CMK (cell line): ENCODE results near the gene PRMT7.

ENCODE experiments used
- DNase-seq: peaks from one replicate; pipeline ENCODE4 v3.0.0-alpha.2; 2010; ENCODE audit warnings: low read depth

PRMT7 gene

DNA sequence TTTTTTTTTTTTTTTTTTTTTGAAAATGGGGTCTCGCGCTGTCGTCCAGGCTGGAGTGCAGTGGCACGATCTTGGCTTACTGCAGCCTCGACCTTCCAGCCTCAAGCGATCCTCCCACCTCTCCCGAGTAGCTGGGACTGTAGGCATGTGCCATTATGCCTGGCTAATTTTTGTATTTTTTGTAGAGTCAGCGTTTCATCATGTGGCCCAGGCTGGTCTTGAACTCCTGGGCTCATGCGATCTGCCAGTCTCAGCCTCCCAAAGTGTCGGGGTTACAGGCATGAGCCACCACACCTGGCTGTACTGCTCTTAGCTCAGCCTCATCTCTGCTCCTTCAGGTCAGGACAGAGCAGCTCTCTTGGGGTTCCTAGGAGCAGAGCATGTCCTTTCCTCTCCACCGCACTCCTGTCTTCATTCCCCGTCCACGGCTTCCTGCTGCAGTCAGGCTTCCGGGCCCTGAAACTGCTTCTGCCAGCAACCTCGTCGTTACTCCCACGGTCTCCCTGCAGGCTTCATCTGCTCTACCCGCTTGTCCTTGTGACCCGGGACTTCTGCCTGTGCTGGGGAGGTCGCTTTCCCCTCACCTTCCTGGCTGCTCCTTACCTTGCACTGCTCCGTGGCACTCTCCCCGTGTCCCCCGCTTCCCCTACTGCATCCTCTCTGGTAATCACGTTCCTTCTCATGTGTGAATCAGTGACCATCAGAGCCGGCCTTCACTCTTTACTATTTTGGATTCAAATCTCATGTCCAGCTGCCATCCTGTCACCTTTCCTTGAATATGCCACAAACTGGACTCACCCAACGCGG is 38.0 kb downstream of the PRMT7 start:
- no peak for DNase-seq

DNA sequence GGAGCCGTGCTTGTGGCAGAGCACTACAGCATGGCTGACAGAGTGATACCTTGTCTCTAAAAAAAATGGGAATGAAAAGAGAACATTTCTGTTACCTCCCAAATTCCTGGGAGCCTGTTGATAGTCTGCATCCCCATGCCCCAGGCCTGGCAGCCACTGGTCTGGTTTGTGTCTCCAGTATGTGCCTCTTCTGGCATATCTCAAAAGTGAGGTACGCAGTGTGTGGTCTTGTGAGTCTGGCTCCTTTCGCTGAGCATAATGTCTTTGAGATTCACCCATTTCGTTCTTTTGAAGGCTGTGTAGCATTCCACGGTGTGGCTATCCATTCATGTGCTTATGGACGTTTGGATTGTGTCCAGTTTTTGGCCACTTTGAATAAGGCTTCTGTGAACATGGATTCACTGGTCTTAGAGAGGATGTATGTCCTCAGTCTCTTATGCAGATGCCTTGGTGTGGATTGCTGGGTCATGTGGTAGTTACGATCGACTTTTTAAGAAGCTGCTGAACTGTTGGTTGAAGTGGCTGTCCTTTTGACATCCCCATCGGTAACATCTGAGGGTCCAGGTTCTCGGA is 39.1 kb downstream of the PRMT7 start:
- no peak for DNase-seq

DNA sequence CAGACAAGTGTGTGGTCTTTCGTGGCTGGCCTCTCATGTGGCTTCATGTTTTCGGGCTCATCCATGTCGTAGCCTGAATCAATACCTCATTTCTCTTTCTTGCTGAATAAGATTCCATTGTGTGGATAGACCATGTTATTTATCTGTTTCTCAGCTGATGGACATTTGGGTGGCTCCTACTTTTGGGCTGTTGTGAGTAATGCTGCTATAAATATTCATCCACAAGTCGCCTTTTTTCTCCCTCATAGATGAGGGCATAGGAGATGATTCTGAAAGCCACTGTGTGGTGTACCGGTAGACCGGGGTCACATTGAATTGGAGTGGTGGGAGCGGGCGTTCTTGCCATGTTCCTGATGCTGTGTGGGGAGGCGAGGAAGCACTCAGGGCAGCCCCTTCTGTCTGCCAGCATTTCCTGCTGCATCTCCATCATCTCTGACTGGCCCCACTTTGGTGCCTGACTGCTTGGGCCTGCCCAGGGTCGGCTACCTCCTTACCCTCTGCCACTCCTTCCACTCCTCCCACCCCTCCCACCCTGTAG is 40.1 kb downstream of the PRMT7 start:
- DNase-seq, result no peak

DNA sequence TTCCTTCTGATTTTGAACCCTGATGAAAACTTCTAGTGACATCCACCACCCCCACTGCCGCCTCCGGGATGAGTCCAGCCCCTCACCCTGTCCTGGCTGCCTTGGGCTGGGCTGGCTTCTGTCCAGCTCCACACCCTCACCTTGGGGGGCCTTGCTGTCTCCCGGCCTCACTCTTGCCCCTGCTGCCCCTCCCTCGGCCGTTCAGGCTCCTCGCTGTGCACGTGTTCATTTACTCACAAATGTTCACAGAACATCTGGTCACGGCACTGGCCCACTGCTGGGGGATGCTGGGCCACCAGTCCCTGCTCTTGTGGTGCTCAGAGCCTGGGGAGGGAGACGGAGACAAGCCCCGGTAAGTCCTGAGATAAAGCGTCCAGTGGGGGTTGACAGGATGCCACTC is 40.6 kb downstream of the PRMT7 start:
- DNase-seq, result no peak

DNA sequence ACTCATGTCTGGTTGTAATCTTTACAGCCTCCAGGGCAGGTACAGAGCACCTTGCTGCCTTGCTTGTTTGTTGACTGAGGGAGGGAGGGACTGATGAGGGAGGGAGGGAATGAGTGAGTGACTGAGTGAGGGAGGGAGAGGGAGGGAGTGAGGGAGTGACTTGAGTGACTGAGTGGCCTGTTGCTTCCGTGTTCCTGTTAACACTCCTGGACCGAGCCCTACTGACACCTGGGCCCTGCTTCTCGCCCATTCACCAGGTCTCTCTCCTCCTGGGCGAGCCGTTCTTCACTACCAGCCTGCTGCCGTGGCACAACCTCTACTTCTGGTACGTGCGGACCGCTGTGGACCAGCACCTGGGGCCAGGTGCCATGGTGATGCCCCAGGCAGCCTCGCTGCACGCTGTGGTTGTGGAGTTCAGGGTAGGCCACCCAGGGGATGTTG is 41.2 kb downstream of the PRMT7 start:
- DNase-seq, result no peak

DNA sequence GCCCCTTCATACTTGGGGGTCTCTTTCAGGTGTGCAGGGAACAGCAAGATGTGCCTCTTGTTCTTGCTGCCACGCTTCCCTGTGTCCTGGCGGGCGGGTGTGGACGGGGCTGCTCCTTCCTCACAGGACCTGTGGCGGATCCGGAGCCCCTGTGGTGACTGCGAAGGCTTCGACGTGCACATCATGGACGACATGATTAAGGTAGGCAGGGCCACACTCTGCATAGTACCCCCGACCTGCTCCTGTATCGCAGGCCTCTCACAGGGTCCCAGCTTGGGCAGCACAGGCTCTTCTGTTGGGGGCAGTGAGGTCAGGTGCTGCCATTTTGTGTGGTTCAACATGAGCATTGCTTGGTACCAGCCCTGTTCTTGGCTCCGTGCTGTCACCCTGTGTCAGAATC is 42.5 kb downstream of the PRMT7 start:
- DNase-seq, result no peak

DNA sequence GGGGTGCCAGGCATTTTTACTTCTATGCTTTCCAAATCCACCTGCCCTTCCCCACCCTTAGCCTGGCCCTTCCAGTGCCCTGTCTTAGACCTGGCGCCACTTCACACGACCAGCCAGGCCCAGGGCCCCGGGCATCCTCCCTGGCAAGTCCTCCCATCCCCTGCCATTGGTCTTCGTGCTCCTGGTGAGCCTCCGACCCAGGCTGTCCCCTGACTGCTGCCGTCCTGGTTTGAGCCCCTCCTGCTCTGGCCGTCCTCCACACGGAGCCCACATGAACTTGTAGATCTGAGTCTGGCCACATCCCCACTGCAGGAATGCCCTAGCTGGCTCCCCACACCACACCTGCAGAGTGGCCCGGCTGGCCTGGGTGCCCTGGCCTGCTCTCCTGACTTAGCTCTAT is 44.0 kb downstream of the PRMT7 start:
- DNase-seq, result no peak

DNA sequence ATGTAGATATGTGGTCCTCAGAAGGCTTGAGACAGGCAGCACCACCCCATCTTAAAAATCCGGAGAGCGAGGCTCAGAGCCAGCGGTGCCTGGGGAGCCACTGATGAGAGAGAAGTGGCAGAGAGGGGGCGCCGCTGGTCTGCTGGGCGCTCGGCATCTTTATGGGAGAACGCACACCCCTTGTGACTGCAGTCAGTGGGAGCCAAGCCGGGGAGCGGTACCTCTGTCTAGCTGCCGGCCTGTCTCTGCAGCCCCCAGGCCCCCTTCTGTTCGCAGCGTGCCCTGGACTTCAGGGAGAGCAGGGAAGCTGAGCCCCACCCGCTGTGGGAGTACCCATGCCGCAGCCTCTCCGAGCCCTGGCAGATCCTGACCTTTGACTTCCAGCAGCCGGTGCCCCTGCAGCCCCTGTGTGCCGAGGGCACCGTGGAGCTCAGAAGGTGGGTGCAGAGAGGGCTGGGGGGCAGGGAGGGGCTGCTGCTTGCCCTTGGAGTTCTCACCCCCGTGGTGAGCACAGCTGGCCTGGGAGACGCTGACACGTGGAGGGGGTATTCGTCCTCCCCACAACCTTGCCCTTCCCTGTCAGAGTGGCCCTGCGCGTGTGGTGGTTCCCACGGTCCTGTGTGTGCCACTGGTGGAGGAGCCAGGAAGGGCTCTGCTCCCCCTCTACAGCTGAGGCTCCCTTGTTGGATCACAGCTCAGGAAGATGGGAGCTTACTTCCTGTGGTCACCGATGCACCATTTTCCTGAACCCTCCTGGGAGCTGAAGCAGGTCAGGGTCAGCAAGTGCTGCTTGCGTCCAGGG is 44.8 kb downstream of the PRMT7 start:
- no peak for DNase-seq

DNA sequence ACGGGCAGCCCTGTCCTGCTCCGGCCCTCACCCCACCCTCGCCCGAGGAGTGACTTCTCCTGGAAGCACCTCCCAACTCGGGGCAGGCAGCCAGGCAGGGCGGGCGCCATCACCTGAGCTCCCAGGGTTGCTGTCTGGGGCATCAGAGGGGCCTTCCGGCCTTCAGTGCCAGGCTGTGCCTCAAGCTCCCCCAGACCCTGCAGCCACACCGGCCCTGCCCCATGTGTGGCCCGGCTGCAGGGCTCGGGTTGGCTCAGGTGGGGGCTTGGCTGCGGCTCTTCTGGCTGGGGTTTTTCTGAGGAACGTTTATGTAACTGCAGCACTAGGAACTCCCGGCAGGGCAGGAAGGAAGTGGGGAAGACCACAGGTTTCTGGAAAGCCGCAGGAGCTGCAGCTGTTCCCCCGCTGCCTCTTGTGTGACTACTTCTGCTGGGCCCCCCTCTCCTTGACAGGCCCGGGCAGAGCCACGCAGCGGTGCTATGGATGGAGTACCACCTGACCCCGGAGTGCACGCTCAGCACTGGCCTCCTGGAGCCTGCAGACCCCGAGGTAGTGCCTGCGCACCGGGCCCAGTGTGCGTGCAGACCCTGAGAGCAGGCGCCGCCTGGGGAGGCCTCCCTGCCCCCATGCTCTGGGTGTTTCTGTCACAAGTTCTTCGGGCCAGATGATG is 45.6 kb downstream of the PRMT7 start:
- DNase-seq, result peak; percentile 67

DNA sequence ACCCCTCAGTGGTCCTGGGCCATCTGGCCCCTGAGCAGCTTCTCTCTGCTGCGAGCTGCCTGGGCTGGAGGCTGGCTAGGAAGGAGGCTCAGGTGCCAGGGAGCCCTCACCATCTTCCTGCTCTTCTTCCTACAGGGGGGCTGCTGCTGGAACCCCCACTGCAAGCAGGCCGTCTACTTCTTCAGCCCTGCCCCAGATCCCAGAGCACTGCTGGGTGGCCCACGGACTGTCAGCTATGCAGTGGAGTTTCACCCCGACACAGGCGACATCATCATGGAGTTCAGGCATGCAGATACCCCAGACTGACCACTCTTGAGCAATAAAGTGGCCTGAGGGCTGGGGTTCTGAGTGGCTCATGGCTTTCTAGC is 46.1 kb downstream of the PRMT7 start:
- no peak for DNase-seq

DNA sequence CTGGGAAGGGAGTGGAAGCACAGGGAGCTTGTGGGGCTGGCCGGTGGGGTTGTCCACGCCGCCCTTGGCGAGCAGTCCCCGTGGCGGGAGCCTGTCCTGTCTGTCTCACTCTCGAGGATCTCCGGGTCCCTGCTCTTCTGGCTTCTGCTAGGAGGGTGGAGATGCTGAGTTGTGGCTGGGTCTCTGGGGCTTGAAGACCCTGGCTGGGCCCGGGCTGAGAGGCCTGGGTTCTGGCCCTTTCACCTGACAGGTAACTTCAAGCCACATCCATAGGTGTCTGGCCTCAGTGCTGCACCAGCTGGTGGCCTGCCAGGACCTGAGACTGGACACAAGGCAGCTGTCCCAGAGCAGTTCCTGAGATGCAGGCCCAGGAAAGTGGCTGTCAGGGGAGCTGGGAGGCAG is 46.7 kb downstream of the PRMT7 start:
- no peak for DNase-seq

DNA sequence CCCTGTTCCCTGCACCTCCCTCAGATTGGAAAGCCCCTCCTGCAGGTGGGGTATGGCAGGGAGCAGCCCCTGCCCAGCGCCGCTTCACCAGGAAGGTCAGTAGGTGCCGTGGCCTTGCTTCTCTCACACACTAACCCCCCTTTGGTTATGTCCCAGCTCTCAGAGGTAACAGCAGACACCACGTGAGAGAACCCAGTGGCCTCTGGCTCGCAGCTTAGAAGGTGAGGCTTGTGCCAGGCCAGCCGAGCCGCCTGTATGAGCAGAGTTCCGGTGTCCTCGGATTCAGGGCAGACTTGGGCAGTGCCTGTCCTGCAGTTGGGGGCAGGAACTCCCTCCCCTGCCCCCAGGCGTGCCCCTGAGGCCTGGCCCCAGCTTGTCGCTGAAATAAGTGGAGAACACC is 47.1 kb downstream of the PRMT7 start:
- no peak for DNase-seq

DNA sequence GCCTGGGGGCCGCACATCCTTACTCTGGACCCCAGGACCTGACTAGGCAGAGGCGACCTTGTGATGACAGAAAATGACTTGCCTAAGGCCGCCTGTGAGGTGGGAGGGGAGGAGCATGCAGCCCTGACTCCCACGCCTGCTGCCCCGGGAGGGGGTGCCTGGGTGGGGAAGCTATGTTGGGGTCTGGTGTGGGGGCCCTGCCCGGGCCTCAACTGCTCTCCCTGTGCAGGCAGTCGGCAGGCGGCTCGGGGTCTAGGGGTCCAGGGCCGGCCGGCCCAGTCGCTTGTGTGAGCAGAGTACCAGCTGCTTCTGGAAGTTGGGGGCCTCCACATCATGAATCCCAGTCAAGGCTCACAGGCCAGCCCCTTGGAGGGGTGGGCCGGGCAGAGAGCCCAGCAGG is 48.1 kb downstream of the PRMT7 start:
- DNase-seq, result no peak

DNA sequence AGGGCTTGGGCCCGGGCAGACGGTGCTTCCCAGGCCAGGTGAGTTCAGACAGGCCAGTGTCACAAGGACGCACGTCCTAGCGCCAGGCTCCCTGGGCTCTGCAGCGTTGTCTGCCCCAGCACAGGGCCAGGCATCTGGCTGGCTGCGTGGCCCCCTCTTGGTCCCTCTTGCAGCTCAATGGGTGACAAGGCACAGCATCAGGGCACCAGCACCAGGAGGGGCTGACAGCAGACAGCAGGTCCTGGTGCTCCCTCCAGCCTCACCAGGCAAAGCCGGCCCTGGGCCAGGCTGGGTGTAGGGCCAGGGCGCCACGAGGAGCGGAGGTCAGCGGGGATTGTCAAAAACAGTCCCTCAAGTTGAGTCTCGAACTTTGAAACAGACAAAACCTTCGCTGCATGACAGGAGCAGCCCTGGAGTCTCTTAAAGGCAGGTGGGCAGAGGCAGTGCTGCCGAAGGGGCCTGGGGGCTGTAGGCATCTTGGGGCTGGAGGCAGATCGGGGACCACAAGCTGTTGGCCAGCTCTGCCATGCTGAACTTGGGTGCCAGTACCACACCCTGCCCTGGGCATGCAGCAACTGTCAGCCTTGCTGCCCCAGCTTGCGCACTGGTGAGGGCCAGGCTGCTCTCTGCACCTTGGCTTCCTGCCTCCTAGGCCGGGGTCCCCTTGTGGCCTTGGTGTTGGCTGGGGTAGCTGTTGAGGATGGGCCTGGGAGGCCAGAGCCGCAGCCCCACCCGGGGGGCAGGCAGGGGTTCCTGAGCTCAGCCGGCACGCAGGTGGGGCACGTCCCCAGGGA is 48.8 kb downstream of the PRMT7 start:
- DNase-seq, result no peak

DNA sequence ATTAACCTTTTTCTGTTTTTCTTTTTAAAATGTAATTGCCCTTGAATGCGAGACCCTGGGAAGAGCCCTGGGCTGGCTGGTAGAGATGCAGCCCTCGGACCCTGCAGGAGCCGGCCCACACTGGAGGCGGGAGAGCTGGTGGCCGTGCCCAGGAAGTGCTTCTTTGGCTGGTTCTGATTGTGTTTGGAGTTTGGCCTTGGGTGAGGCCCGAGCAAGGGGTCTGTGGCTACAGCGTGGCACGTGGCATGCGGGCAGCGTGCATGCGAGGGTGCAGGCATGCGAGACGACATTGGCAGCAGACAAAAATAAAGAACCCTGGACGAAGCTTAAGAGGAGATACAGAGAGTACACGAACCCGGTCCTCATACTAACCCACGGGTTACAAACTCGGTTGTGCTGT is 49.7 kb downstream of the PRMT7 start:
- DNase-seq, result no peak

DNA sequence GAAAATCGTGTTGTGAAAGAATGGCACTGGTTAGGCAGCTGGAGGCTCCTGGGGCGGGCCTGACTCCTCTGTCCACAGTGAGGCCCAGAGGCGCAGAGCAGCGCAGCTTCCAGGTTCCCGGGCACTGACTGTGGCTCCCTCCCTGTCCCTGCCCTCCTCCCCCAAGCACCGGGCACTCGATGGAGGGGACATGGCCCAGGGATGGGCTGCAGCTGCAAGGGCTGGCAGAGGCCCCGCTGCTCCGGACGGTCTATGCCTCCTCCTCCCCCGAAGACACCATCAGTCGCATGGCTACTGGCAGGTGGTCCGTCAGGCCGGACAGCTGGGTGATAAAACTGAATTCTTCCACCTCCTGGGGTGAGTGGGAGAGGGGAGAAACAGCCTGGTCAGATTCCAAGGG is 50.1 kb downstream of the PRMT7 start:
- DNase-seq, result no peak

DNA sequence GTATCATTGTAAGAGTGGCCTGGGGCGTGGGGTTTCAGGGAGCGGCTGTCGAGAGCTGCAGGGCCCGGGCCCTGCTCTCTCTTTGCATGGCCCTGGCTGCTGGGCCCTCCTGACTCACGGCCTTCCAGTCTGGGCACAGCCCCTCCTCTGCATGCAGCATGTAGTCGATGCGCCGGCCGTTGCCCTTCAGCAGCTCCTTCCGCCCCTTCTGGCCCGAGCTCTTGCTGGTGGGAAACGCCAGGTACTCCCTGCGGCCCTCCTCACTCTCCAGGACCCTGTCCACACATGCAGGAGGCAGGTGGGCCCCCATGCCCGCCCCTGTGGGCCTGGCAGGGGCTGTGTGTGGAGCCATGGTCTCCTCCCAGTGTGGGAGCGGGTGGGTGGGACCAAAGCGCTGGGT is 50.7 kb downstream of the PRMT7 start:
- DNase-seq, result no peak

DNA sequence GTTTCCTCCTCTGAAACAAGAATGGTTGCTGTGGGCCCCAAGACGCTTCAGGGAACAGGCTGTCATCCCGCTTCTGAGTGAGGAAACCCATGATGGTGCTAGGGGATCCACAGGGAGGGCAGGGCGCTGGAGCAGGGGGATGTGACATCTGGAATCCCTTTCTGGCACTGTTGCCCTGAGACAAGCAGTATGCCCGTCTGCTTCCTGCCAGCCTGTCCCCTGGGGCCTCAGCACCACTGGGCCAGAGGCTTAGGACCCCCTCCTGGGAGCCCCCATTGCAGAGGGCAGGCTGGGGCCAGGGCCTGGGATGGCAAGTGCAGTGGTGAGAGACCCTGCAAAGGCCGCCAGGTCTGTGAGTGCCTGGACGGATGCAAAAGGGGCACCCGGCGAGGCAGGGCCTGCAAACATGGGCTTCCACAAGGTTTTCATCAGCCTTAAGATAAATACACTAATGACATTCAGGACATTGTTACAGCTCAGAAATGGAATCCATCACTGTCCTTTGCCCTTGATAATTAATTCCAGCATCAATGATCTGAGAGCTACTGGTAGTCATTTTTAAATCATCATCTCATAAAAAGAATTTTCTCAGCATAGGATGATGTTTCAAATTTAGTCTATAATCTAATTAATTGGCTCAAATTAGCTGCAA is 51.6 kb downstream of the PRMT7 start:
- no peak for DNase-seq

DNA sequence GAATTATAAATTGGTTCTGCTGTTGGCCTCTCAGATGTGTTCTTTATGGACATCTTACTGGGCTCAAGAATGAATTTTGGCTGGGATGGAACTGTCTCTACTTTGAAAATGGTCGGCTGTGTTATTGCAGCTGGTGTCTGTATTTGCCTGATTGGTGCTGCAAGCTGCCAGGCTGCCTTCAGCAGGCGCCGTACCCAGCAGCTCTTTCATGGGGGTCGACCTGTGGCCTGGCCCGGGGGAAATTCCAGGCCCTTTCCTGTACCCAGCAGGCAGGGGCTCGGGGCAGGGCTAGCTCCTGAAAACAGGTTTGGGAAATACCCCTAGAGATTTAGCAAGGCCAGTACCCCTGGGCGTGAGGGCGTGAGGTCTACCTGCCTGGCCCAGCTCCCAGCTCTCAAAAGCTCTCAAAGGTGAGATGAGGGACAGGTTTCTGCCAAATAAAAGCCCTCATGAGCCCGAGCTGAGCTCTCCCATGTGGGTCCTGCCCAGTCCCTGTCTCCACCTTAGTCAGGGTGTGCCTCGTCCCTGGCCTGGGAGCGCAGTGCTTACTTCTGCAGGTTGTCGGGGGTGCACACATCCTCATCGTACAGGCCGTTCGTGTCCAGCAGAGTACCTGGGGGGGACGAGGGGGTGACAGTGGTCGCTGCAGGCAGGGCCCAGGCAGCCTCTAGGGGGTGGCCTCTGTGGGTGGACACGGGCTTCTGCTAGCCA is 52.3 kb downstream of the PRMT7 start:
- DNase-seq, result no peak
